HK-2 (cell line): ENCODE measurements around the gene PPEF2.
A peak's percentile ranks its signal among the peaks of the same experiment; 100 is the strongest.

Experiments used
- DNase-seq: peaks from one replicate; pipeline ENCODE4 v3.0.0-alpha.2; 2018; ENCODE audit not compliant: unreplicated experiment

The PPEF2 gene

DNA sequence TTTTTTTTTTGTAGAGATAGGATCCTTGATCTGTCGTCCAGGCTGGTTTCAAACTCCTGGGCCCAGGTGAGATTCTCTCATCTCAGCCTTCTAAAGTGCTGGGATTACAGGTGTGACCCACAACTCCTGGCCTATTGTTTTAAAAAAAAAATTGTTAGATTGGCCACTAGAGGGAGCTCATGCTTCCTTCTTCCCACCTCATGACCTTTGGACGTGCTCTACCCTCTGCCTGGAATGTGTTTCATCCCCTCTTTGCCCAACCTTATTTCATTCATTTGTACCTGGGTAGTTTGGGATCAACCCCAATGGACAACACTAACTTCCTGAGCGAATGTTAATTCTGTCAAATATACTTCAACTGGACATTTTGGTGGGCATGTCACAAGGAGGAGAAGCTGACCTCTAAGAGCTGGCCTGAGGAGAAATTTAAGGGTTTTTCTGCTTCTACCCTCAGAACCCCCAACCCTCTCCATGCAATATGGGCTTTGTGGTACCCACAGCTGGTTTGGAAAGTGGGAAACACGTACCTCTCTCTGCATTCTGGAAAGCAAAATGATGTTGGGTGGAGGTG is 6.4 kb downstream of the PPEF2 start:
- peak; percentile 7 for DNase-seq

DNA sequence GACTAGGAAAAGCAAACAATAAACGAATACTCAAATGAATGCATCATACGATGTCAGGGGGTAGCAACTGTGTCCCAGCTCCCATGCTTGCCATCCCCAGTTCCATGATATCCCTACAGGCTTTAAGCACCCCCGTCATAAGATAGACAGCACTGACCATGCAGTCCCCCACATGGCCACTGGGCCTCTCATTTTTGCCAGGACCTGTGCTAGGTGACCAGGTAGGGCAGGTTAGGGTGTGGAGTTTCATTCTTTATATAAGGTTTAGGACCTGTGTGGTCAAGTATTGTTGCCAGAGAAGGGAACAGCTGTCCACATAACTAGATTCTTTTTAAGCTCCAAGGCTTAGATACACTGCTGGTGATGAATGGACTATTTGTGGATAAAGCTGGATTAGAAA is 9.7 kb downstream of the PPEF2 start:
- DNase-seq: no peak

DNA sequence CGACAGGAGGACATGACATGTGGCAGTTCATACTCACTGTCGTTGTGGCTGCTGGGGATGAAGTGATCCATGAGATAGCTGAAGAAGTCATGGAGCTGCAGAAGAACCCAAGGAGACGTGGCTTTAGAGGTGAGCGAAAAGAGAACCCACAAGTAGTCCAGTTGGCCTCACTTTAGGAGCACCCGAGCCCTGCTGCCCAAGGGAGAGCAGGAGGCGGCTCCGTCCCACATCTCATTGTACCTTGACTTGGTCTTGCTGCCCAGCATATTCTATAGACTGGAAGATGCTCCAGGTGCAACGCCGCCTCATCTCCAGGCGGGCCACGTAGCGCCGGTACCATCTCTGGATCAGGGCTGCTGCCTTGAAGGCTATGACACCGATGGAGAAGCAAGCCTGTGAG is 10.6 kb downstream of the PPEF2 start:
- no peak for DNase-seq

DNA sequence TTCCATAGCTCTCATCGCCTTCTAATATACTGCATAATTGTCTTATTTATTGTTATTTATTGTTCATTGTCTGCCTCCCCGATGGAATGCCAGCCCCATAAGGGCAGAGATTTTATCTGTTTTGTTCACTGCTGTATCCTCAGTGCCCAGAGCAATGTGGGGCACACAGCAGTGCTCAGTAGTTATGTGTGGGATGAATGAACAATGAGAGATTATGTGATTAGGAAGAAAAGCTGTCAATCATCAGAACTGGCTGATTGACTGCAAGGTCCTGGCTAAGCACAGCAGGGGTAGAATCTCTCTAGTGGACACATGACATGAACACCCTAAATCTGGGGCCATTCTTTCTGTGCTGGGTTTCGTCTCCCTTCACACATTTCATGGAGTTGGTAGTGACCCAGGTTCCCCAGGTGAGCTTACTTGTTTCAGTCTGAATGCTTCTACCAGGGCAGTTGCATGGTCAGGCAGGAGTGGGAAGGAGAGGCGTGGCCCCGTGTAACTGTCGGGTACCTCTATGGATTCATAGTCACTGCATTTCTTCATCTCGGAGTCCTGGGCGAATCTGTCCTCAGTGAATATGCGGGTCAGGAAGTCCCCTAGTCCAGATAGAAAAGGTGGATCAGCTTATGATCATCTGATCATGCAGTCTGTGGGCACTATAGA is 12.6 kb downstream of the PPEF2 start:
- DNase-seq: no peak

DNA sequence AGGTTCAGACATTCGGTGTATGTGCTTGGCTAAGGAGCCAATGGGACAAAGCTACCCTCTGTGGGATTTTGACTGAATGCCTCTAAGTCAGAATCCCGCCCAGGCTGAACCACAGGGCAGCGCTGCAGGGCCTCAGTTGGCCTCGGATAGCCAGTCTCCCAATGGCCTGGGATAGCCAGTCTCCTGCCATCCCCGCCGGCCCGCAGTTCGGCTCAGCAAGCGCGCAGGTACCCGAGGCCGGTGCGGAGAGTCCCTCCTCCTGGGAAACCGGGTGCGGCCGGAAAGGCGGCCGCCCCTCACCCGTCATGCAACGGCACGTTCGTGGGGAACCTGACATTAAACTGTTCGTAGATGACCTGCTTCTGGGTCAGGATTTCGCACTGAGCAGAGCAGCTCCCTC is 16.1 kb downstream of the PPEF2 start:
- no peak for DNase-seq

DNA sequence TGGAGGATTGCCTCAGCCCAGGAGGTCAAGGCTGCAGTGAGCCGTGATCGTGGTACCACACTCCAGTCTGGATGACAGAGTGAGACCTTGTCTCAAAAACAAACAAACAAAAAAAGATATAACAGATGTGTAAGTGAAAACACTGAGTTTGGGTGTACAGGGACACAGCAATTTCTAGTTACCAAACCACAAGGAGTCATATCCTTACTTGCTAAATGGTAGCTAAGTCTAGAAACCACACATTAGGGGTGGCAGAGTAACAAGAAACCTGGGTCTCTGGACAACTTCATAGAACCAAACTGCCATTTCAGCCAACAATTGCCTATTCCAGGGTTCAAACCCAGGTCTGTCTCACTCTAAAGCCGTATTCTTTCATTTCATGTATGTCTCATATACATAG is 20.8 kb downstream of the PPEF2 start:
- DNase-seq: no peak

DNA sequence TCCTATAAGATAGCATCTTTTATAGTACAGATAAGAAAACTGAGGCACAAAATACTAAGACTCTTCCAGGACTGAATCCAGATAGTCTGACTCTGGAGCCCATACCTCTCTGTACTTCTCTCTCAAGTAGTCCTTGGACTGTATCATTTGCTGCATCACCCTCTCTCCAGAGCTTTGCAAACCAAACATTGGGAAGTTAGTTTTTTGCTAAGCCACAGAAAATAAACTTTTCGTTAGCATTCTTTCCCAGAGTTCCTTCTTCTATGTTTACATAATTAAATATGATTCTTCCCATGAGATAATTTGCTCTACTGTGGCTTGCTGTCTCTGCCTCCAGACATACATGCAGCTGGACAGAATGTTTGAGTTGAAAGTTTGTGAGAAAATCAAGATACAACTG is 22.0 kb downstream of the PPEF2 start:
- DNase-seq: no peak

DNA sequence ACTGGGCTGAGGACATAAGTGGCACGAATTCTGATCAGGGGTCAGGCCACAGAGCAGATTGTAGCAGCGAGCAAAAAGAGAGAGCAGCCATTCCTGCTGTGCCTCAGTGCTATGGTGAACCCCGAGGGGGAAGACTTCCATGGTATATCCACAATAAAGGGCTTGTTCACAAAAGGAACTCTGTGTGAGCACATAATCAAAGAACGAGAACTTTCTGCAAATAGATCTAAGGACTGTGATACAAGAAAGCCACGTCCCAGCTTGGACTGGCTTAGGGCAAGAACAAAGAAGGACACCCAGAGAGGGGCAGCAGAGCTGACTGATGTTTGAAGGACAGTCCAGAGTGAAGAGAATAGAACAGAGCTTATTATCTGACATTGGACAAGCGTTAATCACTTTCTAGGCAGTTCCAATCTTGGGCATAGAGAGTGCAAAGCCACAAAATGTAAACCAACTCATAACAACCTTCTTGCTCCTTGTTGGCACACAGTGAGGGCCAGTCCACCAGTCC is 24.0 kb downstream of the PPEF2 start:
- DNase-seq: no peak

DNA sequence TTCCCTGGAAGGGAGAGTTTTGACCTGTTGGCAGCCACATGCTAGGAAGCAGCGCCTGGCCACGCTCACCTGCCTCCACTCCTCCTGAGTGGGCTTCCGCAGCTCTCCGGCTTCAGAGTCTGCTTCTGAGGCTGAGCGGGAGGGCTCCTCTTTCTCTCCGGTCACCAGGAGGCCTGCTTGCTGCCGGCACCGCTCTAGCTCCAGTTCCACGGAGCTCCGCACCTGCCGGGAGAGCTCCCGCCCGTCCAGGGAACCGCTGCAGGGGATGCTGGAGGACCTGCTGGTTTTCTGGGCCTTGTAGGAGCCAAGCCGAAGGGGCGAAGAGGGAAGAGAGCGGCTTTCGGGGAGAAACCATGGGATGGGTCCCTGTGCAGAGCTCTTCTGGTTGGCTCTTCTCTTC is 26.0 kb downstream of the PPEF2 start:
- DNase-seq: no peak

DNA sequence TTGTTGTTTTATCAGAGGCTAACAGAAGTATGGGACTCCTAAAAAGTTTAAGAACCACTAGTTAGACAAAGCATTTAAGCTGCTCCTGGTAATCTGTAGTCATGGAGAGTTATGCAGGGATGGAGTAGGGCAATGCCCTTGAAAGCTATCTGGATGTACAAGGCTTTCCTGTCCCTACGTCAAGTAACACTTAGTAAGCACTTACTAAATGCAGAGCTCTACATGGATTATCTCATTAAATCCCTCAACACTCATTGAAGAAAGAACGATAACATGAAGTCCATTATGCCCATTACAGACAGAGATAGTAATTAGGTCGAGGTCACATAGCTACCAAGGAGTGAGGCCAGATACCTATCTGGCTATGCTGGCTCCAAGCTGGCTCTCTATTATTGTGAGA is 33.2 kb downstream of the PPEF2 start:
- DNase-seq: no peak

DNA sequence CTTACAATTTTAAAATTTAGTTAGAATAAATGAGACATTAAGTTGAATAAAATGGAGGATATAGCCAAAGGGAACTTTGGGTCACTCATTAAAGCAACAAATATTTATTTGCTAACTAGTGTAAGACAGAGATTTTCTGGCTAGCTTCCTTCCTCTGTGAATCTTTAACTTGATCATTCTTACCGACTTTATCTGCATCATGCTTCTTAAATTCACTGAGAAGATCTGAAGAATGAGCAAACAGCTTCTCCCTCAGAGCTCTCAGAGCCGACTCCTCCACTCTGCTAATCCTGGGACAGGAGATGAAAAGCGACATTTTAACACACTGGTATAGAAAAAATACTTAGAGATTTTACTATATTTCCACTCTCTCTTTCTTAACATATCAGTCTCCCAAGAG is 35.1 kb downstream of the PPEF2 start:
- no peak for DNase-seq

DNA sequence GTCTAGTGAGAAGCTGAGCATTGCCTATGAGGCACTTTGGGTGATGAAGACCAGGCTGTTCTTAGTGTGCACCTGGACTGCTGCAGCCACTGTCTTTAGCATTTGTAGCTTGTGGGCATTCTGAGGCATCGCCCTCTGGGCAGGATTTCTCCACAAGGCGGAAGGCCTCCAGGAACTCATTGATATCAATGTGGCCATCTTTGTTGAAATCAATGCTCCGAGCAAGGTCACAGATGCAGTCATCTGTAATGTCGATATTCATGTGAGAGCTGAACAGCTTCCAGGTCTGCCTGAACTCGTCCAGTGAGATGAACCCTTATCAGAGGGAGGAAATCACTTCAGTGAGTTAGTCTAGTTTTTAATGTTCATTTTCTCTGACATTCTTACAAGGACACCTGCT is 41.6 kb downstream of the PPEF2 start:
- DNase-seq: no peak

DNA sequence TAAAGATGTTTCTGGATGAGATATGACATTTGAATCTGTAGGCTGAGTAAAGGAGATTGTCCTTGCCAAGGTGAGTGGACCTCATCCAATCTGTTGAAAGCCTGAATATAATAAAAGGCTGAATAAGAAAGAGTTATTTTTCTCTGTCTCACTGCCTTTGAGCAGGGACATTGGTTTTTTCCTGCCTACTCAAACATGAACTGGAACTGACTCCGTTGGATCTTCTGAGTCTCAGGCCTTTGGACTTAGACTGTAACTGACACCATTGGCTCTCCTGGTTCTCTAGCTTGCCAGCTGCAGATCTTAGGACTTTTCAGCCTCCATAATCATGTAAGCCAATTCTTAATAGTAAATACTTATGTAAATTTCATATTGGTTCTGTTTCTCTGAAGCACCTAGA is 43.5 kb downstream of the PPEF2 start:
- DNase-seq: no peak

DNA sequence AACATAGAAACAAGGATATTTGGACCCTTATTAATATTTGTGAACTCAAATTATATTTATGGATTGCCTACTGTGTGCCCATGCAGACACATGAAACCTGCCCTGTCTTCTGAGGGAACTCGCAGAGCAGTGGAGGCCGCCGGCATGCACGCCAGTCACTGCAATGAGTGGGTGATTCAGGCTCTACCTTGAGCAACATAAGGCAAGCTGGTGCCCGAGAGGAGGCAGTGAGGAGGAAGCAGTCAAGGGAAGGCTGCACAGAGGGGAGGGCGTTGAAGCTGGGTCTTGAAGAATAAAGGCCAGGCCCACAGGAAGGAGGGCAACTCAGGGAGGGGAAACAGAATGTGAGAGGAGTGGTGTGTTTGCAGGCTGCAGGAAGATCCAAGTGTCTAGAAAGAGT is 52.8 kb downstream of the PPEF2 start:
- DNase-seq: peak; percentile 2

DNA sequence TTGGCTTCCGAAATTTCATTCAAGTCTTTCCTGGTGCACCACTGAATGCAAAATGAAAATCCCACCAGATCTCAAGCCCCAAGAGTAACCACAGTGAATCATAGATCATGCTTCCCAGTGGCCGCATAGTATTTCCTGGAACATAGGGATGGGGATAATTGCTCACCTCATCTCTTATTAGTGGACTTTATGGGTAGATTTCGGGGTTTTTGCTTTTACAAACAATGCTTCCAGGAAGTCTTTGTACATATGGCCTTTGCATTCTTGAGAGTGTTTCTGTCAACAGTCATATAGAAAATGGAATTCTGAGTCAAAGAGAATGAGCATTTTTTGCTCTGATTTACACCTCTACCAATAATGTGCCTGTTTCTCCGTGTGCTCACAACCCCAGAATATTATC is 53.4 kb downstream of the PPEF2 start:
- no peak for DNase-seq

DNA sequence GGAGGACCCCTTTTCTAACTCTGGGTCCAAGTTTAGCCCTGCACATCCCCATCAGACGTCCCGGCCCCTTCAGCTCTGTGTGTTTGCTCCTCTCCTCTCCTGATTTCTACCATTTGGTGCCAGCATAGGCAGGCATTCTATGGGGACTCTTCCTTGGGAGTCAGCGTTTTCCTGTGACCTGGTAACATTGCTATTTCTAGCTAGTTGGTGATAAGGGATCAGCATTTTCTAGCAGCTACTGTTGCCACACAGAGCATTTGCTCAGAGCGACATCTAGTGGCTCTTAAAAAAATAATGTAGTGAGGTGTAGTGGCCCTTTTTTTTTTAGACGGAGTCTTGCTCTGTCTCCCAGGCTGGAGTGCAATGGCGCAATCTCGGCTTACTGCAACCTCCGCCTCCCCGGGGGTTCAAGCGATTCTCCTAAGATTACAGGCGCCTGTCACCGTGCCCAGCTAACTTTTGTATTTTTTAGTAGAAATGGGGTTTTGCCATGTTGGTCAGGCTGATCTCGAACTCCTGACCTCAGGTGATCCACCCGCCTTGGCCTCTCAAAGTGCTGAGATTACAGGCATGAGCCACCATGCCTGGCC is 54.0 kb downstream of the PPEF2 start:
- DNase-seq: peak; percentile 35

DNA sequence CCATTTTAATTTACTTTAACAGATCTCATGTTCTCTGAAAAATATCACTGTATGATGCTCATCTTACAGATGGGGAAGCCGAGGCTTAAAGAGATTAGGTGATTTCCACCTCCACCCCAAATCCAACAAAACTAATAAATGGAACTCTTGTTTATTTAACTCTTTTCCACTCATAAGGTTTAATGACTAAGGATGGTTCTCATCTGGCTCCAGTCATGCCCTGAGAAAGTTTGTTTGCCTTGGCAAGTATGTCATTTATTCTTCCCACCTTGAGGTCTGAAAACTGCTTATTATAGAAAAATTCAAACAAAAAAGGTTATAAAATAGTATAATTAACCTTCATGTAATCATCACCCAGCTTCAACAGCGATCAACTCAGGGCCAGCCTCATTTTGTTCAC is 56.3 kb downstream of the PPEF2 start:
- no peak for DNase-seq

DNA sequence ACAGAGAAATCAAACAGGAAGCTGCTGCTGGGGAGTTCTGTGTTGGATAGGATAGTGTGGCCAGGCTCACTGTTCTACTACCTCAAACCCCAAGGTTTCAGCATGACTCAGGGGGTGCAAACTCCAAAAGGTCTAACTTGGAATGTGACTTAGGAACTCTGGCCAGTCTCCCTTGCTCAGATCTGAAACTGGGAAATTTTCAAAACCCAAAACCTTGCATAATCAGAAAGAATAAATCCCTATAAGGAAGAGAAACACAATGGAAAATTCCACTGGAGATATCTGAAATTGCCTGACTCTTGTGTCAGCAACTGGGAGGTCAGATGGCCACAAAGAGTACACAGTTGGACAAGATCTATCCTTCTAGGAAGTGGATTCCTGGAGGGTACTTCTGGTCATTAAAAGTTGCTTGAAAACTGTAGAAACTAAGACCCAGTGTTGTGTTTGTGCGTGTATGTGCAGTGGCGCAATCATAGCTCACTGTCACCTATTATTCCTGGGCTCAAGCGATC is 58.0 kb downstream of the PPEF2 start:
- DNase-seq: no peak

DNA sequence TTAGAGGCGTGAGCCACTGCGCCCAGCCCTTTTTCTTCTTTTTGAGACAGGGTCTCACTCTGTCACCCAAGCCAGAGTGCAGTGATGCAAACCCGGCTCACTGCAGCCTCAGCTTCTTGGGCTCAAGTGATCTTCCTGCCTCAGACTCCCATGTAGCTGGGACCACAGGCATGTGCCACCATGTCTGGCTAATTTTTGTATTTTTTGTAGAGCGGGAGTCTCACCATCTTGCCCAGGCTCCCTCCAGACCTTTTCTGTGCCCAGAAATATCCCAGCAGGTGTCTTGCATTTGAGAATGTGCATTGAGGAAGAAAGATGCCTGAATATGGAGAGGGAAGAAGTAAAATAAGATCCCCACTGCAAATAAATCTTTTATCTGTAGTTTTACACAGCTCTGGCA is 58.7 kb downstream of the PPEF2 start:
- DNase-seq: no peak

DNA sequence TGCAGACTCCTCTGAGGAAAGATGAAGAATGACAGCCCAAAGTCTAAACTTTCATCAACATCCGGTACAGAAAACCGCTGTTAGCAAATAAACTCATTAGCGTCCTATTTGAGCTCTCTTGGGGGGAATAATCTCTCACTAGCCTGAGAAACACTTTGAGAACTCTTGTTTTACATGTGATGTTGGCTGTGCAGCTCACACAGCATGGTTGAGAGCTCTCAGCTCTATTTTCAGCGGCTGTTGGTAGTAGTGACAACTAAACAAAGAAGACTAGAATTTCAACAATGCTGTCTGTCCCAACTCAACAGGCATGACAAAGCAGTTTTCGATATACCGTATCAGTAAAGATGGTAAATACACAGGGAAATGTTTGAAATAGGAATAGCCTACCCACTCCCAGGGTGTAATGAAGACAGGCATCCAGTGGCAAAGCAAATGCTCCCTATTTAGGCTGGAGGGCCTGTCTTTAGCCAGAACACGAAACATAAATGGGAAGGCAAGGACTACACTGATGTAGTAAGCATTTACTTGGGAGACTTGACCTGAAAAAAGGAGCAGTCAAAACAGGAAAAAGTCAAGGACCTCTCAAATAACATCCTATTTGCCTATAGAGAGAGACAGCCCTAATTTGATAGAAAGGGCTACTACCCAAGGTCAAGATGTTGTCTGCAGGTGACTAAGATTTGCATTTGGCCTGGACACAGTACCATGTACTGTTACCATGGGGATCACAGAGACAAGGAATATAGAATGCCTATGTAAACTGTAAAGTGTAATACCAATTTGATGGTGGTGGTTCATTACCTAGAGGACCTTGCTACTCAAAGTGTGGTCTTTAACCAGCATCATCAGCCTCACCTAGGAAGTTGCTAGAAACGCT is 60.4 kb downstream of the PPEF2 start:
- no peak for DNase-seq

DNA sequence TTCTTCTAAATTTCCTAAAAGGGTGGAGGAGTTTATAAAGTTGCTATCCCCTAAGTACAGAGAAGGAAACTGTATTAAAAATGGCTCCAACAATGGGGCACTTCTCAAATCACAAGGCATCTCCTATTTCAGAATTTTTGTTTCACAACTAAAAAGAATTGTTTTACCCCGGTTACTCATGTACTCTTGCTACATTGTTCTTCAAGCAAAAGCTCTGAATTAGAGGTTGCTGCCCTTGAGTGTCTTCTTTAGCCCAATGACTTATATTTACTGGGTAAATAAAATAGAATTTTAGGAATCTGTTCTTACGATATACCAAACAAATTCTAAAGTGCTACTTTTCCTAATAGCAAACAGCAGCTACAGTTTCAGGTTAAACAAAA is 67.5 kb downstream of the PPEF2 start:
- DNase-seq: no peak

DNA sequence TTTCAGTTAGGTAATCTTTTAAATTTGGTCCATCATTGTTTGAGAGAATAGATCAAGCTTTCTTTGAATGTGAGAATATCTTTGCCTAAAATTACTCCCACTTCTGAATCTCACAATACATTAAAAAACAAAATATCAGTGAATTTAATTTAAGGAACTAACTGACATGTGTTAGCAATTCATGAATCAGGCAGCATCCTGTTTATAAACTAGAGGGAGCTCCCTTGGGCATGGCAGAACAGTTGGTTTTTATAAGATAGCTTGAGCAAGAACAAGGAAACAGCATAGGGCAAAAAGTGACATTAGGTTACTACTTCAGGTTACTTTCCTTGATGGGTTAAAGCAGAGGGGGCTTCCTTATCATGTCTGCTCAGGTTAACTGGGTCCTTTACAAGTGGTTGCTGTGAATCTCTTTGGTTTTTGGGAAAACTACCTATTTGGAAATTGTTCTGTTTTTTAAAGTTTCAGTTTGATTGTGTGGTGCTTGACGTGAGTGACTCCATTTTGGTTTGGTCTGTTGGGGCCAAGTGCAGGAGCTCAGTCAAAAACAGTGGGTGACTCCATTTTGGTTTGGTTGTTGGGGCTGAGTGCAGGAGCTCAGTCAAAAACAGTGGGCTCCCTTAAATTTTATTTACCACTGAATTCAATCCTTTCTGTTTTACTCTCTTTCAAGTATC is 68.0 kb downstream of the PPEF2 start:
- no peak for DNase-seq
